OCI-LY7 (cell line): Measurements from ENCODE around the gene ST6GAL1.

ENCODE experiments used
- EZH2phosphoT487 ChIP-seq: fragments of 200-600 bp; sonication (generic); IDR thresholded peaks from 2 replicates; pipeline ENCODE4 v1.6.1; 2018; ENCODE audit warnings: low read depth, borderline replicate concordance, mild to moderate bottlenecking, mixed run types, antibody characterized with exemption, low read length, moderate library complexity, mixed read lengths
- TF ChIP-seq, protein P1 (sequence below): fragments of 200-600 bp; sonication (generic); conservative IDR thresholded peaks from 2 replicates; pipeline ENCODE4 v1.5.1; 2014; ENCODE audit warnings: mild to moderate bottlenecking, antibody characterized with exemption, low read length, moderate library complexity, mixed read lengths

DNA sequence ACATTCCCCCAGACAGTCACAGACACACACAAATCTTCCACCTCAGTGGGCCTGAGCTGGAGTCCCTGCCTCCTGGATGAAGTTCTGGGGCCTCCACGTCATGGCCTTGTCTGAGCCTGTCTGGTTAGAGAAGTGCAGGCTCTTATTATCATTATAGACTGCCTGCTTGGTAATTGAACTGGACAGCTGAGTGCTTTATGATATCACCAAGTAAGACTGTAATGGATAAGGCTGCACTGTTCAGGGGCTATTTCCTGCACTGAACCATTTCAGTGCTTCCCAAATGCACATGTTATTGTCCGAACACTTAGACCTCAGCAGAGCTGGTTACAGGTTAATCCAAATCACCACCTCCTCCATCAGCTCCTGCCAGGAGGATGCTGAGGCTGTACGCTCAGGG, 8.7 kb upstream of the ST6GAL1 start:
- TF ChIP-seq, protein P1, sequence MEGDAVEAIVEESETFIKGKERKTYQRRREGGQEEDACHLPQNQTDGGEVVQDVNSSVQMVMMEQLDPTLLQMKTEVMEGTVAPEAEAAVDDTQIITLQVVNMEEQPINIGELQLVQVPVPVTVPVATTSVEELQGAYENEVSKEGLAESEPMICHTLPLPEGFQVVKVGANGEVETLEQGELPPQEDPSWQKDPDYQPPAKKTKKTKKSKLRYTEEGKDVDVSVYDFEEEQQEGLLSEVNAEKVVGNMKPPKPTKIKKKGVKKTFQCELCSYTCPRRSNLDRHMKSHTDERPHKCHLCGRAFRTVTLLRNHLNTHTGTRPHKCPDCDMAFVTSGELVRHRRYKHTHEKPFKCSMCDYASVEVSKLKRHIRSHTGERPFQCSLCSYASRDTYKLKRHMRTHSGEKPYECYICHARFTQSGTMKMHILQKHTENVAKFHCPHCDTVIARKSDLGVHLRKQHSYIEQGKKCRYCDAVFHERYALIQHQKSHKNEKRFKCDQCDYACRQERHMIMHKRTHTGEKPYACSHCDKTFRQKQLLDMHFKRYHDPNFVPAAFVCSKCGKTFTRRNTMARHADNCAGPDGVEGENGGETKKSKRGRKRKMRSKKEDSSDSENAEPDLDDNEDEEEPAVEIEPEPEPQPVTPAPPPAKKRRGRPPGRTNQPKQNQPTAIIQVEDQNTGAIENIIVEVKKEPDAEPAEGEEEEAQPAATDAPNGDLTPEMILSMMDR: no peak
- TF ChIP-seq EZH2phosphoT487: no peak
